Hematopoietic multipotent progenitor cell treated with erythropoietin and hydrocortisone succinate and interleukin-3 and kit ligand, for 15 days (in vitro differentiated cells): ENCODE results near the gene ZNF467.

ENCODE experiments used
- DNase-seq: peaks from one replicate; pipeline ENCODE4 v3.0.0-alpha.2; 2015; ENCODE audit warnings: low spot score

Gene ZNF467

GRCh38 chr7:149806726-149807125, 33.3 kb upstream of the ZNF467 start:
- no peak for DNase-seq

- DNase-seq: no peak
Observed at GRCh38 chr7:149804106-149804505, 30.7 kb upstream of the ZNF467 start.

- DNase-seq: no peak
Observed at GRCh38 chr7:149803551-149804074, 30.2 kb upstream of the ZNF467 start.

- no peak for DNase-seq
Observed at GRCh38 chr7:149802966-149803365, 29.6 kb upstream of the ZNF467 start.

GRCh38 chr7:149801816-149802215, 28.4 kb upstream of the ZNF467 start:
- DNase-seq: no peak

- no peak for DNase-seq
Observed at GRCh38 chr7:149801002-149801566, 27.7 kb upstream of the ZNF467 start.

GRCh38 chr7:149800169-149800555, 26.8 kb upstream of the ZNF467 start:
- no peak for DNase-seq

- peak; percentile 2 for DNase-seq
Observed at GRCh38 chr7:149799397-149800168, 26.2 kb upstream of the ZNF467 start.

- no peak for DNase-seq
Observed at GRCh38 chr7:149797771-149798170, 24.4 kb upstream of the ZNF467 start.

- DNase-seq: no peak
Observed at GRCh38 chr7:149796287-149796860, 23.0 kb upstream of the ZNF467 start.

- no peak for DNase-seq
Observed at GRCh38 chr7:149795126-149795525, 21.7 kb upstream of the ZNF467 start.

GRCh38 chr7:149794661-149795060, 21.3 kb upstream of the ZNF467 start:
- no peak for DNase-seq

- no peak for DNase-seq
Observed at GRCh38 chr7:149793261-149793660, 19.9 kb upstream of the ZNF467 start.

GRCh38 chr7:149792220-149792595, 18.8 kb upstream of the ZNF467 start:
- no peak for DNase-seq

- no peak for DNase-seq
Observed at GRCh38 chr7:149791411-149792219, 18.2 kb upstream of the ZNF467 start.

GRCh38 chr7:149790754-149791360, 17.5 kb upstream of the ZNF467 start:
- no peak for DNase-seq

GRCh38 chr7:149790146-149790548, 16.8 kb upstream of the ZNF467 start:
- DNase-seq: no peak

GRCh38 chr7:149789101-149789500, 15.7 kb upstream of the ZNF467 start:
- DNase-seq: no peak

GRCh38 chr7:149788300-149788851, 15.0 kb upstream of the ZNF467 start:
- DNase-seq: no peak

- DNase-seq: no peak
Observed at GRCh38 chr7:149787428-149788299, 14.3 kb upstream of the ZNF467 start.

GRCh38 chr7:149785983-149786382, 12.6 kb upstream of the ZNF467 start:
- no peak for DNase-seq
